ENCODE measurements around the gene TSN.

- TF ChIP-seq CTCF (IDR thresholded peaks at IDR 0.05; ENCODE audit: insufficient read depth, low read length), result no peak
- no peak for TF ChIP-seq POLR2AphosphoS5 (IDR thresholded peaks at IDR 0.05; ENCODE audit: low read depth)
Observed at GRCh38 chr2:121727950-121728349, 27.5 kb upstream of the TSN start.
